Measurements from ENCODE around the gene HMOX1. TPM values are rescaled to one million over a fixed set of nuclear protein-coding genes. Genes with fewer than 3 reads are reported as not detected.
"Not testable (repeated sequence)": the region's sequence is repeated elsewhere in the genome, so short reads cannot be mapped to it uniquely, and the experiment has no call there.

Gene HMOX1
- total RNA-seq, 1 experiment from 2014 or later: 26.4 TPM

DNA sequence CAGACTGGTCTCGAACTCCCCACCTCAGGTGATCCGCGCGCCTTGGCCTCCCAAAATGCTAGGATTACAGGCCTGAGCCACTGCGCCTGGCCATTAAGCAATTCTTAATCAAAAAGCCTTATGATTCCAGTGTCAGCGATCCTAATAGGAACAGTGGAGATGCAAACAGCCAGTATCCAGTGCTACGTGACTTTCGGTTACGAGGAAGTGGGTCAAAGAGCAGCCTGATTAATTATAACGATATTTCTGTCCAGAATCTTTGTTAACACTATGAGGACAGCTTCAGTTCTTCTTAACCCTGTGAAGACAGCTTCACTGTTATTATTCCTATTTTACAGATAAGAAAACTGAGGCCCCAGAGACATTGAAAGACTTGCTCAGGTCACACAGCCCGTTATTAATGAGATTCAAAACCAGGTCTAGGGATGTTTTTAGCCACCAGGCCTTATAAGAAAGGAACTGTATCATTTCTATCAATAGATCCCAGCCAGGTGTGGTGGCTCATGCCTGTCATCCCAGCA is 17.3 kb upstream of the HMOX1 start:
- Histone ChIP-seq H4K20me1 (ENCODE audit: insufficient read depth) (no peaks in the 10 kb centered on the region), H3K27ac (ENCODE audit: low read depth, low read length) (no peak overlapping the region), H2AFZ (ENCODE audit: low read depth, low read length, poor library complexity, severe bottlenecking) (no peak overlapping the region), H3K27me3 (ENCODE audit: insufficient read depth, low read length) (no peaks in the 10 kb centered on the region), H3K4me1 (ENCODE audit: control insufficient read depth in 1 of 2, insufficient read depth in 2 of 2, low read length in 2 of 2) (peaks cover 31 to 41% of the 10 kb centered on the region in 2 experiments), H3K4me2 (ENCODE audit: low read length) (no peak overlapping the region), H3K79me2 (ENCODE audit: insufficient read depth, low read length) (no peaks in the 10 kb centered on the region), H3K9me2 (ENCODE audit: insufficient read depth) (no peaks in the 10 kb centered on the region), H3K4me3 (replicated peaks in 1 of 2; ENCODE audit: low read depth in 1 of 2, low read length in 2 of 2) (no peak overlapping the region), H3K9me3 (ENCODE audit: control insufficient read depth in 1 of 2, insufficient read depth in 1 of 2, low read depth in 1 of 2, low read length in 2 of 2) (no peaks in the 10 kb centered on the region), H3K36me3 (ENCODE audit: control insufficient read depth in 1 of 2, insufficient read depth in 2 of 2, low read length in 2 of 2) (no peaks in the 10 kb centered on the region), H3K9ac (ENCODE audit: low read length) (no peak overlapping the region)
- ChIA-PET CTCF (no interaction called here), RAD21 (ENCODE audit: low non-redundant PET in 1 of 2, low total read pairs in 2 of 2, uncharacterized antibody in 2 of 2, unreplicated experiment in 2 of 2) (no interaction called here), POLR2A (no interaction called here)
- DNase-seq (ENCODE audit: low read depth, low spot score): no peak
- BruUV-seq (replicated peaks): no TSS peak
- intact Hi-C loops (cut with micrococcal nuclease): no loop called here
- ATAC-seq: no peak
- TF ChIP-seq, protein P1, sequence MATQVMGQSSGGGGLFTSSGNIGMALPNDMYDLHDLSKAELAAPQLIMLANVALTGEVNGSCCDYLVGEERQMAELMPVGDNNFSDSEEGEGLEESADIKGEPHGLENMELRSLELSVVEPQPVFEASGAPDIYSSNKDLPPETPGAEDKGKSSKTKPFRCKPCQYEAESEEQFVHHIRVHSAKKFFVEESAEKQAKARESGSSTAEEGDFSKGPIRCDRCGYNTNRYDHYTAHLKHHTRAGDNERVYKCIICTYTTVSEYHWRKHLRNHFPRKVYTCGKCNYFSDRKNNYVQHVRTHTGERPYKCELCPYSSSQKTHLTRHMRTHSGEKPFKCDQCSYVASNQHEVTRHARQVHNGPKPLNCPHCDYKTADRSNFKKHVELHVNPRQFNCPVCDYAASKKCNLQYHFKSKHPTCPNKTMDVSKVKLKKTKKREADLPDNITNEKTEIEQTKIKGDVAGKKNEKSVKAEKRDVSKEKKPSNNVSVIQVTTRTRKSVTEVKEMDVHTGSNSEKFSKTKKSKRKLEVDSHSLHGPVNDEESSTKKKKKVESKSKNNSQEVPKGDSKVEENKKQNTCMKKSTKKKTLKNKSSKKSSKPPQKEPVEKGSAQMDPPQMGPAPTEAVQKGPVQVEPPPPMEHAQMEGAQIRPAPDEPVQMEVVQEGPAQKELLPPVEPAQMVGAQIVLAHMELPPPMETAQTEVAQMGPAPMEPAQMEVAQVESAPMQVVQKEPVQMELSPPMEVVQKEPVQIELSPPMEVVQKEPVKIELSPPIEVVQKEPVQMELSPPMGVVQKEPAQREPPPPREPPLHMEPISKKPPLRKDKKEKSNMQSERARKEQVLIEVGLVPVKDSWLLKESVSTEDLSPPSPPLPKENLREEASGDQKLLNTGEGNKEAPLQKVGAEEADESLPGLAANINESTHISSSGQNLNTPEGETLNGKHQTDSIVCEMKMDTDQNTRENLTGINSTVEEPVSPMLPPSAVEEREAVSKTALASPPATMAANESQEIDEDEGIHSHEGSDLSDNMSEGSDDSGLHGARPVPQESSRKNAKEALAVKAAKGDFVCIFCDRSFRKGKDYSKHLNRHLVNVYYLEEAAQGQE (IDR thresholded peaks at IDR 0.05; ENCODE audit: low read depth): no peak
- TF ChIP-seq EGR1 (IDR thresholded peaks at IDR 0.05; ENCODE audit: low read depth) (no peak), CBX3 (IDR thresholded peaks at IDR 0.05; ENCODE audit: low read depth) (no peak), TCF7L2 (IDR thresholded peaks at IDR 0.05; ENCODE audit: borderline replicate concordance, extremely low read depth, insufficient read depth, insufficient read length) (no peak), POLR2A (IDR thresholded peaks at IDR 0.05; ENCODE audit: borderline replicate concordance, extremely low read depth, insufficient read depth, insufficient read length) (no peak), ELF1 (IDR thresholded peaks at IDR 0.05; ENCODE audit: borderline replicate concordance, low read depth) (no peak), CEBPB (IDR thresholded peaks at IDR 0.05; ENCODE audit: low read depth) (no peak), ZFX (IDR thresholded peaks at IDR 0.05) (no peak), FOSL1 (IDR thresholded peaks at IDR 0.05; ENCODE audit: low read depth) (no peak), YY1 (IDR thresholded peaks at IDR 0.05; ENCODE audit: extremely low read depth, insufficient replicate concordance, low read depth, low read length) (no peak), SRF (IDR thresholded peaks at IDR 0.05; ENCODE audit: low read depth) (no peak), RAD21 (IDR thresholded peaks at IDR 0.05; ENCODE audit: low read depth) (no peak), EZH2 (IDR thresholded peaks at IDR 0.05) (no peak), SIN3A (IDR thresholded peaks at IDR 0.05; ENCODE audit: low read depth) (no peak), JUND (IDR thresholded peaks at IDR 0.05) (no peak)
- TF ChIP-seq, protein P2, sequence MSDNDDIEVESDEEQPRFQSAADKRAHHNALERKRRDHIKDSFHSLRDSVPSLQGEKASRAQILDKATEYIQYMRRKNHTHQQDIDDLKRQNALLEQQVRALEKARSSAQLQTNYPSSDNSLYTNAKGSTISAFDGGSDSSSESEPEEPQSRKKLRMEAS (IDR thresholded peaks at IDR 0.05): no peak
- TF ChIP-seq, protein P3, sequence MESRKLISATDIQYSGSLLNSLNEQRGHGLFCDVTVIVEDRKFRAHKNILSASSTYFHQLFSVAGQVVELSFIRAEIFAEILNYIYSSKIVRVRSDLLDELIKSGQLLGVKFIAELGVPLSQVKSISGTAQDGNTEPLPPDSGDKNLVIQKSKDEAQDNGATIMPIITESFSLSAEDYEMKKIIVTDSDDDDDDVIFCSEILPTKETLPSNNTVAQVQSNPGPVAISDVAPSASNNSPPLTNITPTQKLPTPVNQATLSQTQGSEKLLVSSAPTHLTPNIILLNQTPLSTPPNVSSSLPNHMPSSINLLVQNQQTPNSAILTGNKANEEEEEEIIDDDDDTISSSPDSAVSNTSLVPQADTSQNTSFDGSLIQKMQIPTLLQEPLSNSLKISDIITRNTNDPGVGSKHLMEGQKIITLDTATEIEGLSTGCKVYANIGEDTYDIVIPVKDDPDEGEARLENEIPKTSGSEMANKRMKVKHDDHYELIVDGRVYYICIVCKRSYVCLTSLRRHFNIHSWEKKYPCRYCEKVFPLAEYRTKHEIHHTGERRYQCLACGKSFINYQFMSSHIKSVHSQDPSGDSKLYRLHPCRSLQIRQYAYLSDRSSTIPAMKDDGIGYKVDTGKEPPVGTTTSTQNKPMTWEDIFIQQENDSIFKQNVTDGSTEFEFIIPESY (IDR thresholded peaks at IDR 0.05; ENCODE audit: extremely low read depth, insufficient replicate concordance, low read length): no peak

DNA sequence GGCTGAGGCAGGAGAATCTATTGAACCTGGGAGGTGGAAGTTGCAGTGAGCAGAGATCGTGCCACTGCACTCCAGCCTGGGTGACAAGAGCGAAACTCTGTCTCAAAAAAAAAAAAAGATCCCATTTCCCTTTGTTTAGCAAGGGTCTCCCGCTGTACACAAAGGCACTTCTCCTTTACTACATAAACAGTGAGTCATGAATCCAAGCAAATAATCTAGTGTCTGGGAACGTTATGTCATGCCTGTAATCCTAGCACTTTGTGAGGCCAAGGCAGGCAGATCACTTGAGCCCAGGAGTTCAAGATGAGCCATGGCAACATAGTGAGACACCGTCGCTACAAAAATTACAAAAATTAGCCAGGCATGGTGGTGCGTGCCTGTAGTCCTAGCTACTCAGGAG is 16.7 kb upstream of the HMOX1 start:
- peaks cover 36 to 45% of the 10 kb centered on the region in 2 experiments for H3K4me1 ChIP-seq (ENCODE audit: control insufficient read depth in 1 of 2, insufficient read depth in 2 of 2, low read length in 2 of 2)
- BruUV-seq (replicated peaks); DNase-seq (ENCODE audit: low read depth, low spot score); H3K4me3 ChIP-seq (replicated peaks in 1 of 2; ENCODE audit: low read depth in 1 of 2, low read length in 2 of 2); H3K79me2 ChIP-seq (ENCODE audit: insufficient read depth, low read length); H3K9me2 ChIP-seq (ENCODE audit: insufficient read depth); H3K27me3 ChIP-seq (ENCODE audit: insufficient read depth, low read length); H3K27ac ChIP-seq (ENCODE audit: low read depth, low read length); H3K9me3 ChIP-seq (ENCODE audit: control insufficient read depth in 1 of 2, insufficient read depth in 1 of 2, low read depth in 1 of 2, low read length in 2 of 2); H4K20me1 ChIP-seq (ENCODE audit: insufficient read depth); RAD21 ChIA-PET (ENCODE audit: low non-redundant PET in 1 of 2, low total read pairs in 2 of 2, uncharacterized antibody in 2 of 2, unreplicated experiment in 2 of 2); H3K36me3 ChIP-seq (ENCODE audit: control insufficient read depth in 1 of 2, insufficient read depth in 2 of 2, low read length in 2 of 2); intact Hi-C loops (cut with micrococcal nuclease); POLR2A ChIA-PET; ATAC-seq; H3K4me2 ChIP-seq (ENCODE audit: low read length); H3K9ac ChIP-seq (ENCODE audit: low read length); CTCF ChIA-PET; H2AFZ ChIP-seq (ENCODE audit: low read depth, low read length, poor library complexity, severe bottlenecking): not testable (repeated sequence)

Measured in HCT116 (cell line).